NCI-H2196 (cell line): ENCODE results near the gene SRSF7.
"Not testable (repeated sequence)": the region's sequence is repeated elsewhere in the genome, so short reads cannot be mapped to it uniquely, and the experiment has no call there.

ENCODE experiments used
- DNase-seq: peaks from one replicate; lab custom pipeline; 2025; ENCODE audit not compliant: unreplicated experiment; lab: John Stamatoyannopoulos, UW

SRSF7 gene

DNA sequence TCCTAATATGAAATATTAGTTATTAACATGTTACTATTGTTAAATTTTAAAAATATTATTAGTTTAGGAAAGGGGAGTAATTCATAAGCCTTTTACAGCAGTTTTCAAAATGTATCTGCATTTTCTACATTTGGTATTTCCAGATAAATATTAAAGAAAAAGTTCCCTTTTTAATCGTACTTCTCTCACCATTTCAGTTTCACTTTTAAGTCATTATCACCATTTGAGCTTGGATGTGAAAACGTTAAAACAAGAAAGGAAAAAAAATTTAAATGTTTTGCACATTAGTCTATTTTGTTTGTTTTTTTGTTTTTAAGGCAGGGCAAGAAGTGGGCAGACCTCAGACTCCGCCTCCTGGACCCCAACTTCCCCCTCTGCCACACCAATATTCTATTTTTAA, 3.3 kb upstream of the SRSF7 start:
- no peak for DNase-seq

DNA sequence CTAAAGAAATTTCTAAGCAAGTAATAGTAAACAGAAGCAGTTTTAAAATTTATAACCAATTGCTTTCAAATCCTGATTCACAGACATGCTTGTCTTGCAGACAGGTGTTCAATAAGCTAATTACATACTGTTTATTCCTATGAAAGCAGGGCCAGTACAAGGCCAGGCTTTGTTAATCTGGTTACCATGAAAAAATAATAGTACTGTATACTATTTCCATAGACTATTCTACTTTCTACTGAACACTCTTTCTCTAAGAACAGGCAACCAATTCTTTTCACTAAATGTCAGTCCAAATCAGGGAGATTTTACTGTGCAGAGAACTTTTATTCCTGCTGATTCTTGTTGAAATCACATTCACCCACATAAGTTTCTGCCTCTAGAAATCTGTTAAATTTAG, 2.9 kb upstream of the SRSF7 start:
- no peak for DNase-seq

- peak; percentile 50 for DNase-seq
Measured at GRCh38 chr2:38751596-38752410, 642 bp upstream of the SRSF7 start.

GRCh38 chr2:38750011-38750890, 910 bp downstream of the SRSF7 start:
- peak; percentile 65 for DNase-seq

DNA sequence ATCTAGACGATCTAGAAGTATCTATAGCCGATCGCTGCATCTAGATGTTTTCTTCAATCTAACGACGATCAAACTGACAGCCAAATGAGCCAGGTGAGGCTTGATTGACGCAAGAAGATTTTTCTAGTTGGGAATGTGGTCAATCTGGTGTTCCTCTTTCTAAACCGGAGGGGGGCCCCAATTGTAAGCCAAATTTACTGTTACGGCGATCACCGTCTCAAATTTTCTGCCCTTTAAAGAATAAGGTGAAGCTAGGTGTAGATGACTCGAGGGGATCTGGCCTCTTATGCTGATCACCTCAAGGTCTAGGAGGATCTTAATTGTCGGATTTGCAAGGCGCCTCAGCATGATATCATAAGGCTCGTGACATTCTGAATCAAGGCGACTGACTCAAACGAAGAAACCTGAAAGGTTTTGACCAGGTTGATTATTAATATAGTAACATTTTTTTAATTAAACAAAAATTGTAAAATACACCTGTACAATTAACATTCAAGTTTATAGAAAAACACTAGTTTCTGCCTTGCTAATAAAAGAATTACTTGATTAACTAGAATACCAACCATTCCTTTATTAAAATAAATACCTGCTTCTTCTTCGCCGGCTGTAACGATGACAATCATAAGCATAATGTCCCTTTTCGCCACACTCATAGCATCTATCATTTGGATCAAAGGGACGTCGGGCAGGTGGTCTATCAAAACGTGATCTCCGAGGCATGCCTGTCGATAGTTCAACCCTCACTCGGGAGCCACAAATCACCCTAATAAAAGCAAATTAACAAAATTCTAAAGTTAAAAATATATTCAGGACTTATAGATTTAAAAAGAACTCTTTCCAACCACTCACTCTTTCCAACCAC, 2.0 kb downstream of the SRSF7 start:
- DNase-seq, result no peak

- no peak for DNase-seq
Measured at GRCh38 chr2:38748391-38748790, 2.8 kb downstream of the SRSF7 start.

GRCh38 chr2:38747819-38748218, 3.3 kb downstream of the SRSF7 start:
- DNase-seq, result no peak

GRCh38 chr2:38747007-38747424, 4.1 kb downstream of the SRSF7 start:
- DNase-seq, result no peak

- DNase-seq, result no peak
Measured at GRCh38 chr2:38745267-38745666, 5.9 kb downstream of the SRSF7 start.

- DNase-seq, result no peak
Measured at GRCh38 chr2:38744399-38744780, 6.8 kb downstream of the SRSF7 start.

- DNase-seq, result no peak
Measured at GRCh38 chr2:38743672-38744398, 7.3 kb downstream of the SRSF7 start.

DNA sequence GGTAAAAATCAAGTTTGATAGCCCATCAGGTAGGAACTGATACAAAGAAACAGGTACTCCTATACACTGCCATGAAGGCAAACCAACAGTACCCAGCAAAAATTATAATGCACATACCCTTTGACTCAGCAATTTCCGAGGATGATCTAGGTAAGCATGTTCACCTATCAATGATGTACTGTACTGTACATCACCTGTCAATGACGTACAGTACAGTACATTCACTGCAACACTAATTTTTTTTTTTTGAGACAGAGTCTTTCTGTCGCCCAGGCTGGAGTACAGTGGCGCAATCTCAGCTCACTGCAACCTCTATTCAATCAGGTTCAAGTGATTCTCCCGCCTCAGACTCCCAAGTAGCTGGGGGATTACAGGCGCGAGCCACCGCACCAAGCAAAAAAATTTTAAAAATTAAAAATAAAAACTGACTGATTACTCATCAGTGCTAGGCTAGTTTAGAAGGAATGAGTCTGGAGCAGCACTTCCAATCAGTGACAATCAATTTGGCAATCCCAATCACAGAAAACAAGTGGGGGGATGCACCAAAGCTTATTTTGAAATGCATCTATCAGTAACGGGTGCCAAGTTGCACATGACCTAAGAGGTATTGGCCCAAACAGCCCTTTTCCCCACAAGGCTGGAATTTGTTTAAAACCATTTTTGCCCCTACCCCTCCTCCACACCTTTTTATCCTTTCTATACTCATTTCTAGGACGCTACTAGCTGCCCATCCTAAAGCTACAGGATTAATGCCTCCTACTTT, 8.2 kb downstream of the SRSF7 start:
- DNase-seq, result no peak

DNA sequence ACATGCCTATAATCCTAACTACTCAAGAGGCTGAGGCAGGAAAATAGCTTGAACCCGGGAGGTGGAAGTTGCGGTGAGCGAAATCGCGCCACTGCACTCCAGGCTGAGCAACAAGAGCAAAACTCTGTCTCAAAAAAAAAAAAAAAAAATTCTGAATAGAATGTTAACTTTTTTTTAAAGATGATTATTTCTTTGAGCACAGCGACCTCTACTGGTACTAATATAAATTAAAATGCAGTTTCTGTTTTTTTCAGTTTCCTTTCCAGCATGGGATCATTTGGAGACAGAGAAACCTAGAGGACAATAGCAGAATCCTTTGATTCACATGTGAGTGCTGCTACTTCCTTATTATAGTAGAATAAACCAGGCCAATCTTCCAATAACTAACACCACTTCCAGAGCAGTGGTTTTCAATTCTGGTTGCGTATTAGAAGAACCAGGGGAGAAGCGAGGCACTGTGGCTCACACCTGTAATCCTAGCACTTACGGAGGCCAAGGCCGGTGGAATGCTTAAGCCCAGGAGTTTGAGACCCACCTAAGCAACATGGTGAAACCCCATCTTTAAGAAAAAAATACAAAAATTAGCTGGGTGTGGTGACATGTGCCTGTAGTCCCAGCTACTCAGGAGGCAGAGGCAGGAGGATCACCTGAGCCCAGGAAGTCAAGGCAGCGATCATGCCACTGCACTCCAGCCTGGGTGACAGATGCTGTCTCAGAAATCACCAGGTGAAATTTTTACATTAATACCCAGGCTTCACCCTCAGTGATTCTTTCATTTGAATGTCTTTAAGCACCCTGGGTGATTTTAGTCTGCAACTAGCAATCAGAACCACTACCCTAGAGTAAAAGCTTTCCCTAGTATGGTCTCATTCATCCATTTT, 10.1 kb downstream of the SRSF7 start:
- DNase-seq, result peak; percentile 29

DNA sequence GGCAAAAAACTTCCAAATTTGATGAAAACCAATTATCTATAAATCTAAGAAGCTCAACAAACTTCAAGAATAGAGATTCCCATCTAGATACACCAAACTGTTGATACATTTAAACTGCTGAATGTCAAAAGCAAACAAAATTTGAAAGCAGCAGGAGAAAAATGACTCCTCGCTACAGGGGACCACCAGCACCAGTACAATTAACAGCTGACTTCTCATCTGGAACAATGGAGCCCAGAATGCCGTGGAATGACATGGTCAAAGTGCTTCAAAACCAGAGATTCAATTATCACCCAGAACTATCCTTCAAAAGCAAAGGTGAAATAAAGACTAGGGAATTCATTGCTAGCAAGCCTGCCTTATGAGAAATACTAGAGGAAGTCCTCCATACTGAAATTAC, 11.6 kb downstream of the SRSF7 start:
- no peak for DNase-seq

GRCh38 chr2:38737925-38738324, 13.2 kb downstream of the SRSF7 start:
- no peak for DNase-seq

DNA sequence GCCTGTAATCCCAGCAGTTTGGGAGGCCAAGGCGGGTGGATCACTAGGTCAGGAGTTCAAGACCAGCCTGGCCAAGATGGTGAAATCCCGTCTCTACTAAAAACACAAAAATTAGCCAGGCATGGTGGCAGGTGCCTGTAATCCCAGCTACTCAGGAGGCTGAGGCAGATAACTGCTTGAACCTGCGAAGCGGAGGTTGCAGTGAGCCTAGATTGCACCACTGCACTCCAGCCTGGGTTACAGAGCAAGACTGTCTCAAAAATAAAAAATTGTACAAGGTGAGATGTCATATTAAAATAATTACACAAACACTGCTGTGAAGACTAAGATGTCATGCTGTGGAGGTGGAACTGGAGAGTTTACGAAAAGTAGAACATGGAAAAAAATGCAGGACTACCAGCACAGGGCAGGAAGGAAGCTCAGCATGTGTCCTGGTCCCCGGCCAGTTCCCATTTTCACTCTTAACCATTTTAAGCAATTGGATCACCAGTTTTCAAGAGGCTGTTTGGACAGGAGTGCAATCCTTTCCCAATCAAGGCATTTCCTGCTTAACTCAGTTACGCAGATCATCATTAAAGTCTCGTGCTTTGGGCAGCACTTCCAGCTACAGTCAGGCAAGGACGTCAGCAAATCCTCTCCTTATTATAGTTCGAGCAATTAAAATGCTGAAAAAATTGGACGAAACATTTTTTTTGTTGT, 14.0 kb downstream of the SRSF7 start:
- DNase-seq, result not testable (repeated sequence)

DNA sequence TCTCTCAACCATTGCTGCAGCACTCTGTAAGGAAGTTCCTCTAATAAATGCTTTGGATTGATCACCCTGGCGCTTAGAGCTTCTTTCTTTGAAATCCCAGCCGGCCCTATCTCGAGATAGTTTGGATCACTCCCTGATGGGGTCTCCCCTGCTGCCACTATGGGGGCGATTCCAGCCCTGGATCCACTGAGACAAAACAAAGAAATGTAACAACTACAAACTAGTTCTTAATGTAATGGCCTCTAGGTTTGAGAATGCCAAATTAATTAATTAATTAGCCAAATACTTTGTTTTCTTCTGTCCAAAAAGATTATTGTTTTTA, 15.2 kb downstream of the SRSF7 start:
- no peak for DNase-seq

GRCh38 chr2:38734299-38735058, 16.7 kb downstream of the SRSF7 start:
- DNase-seq, result no peak
